ENCODE results near the gene FCHO1.

Gene FCHO1

DNA sequence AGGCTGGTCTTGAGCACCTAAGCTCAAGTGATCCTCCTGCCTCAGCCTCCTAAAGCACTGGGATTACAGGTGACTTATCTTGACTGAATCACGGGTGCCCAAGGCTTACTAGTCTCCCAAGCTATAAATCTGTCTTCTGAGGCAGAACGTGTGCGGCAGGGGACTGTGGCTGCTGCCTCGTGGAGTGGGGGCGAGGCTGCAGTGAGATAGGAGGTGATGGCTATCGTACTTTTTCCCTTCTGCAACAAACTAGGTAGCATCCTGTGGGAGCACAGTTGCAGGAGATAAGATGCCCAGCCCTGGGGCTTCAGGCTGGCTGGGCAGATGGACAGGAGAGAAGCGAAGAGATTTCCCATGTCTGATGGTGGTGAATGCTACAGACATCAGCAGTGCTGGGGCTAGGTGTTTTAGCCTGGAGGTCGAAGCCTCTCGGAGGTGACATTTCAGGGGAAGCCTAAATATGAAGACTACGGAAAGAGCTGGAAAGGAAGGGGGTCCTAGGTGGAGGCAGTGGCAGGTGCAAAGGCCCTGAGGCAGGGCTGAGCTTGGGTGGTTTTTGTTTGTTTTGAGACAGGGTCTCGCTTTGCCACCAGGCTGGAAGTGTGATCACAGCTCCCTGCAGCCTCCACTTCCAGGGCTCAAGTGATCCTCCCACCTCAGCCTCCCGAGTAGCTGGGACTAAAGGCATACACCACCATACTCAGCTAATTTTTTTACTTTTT is 51.0 kb downstream of the FCHO1 start:
- H3K27ac ChIP-seq (ENCODE audit: low read depth, low read length) = no peak overlapping the region
- H3K9me3 ChIP-seq (ENCODE audit: control insufficient read depth in 5 of 5, low read length in 5 of 5) = no peaks in the 10 kb centered on the region
- no peak overlapping the region for H3K4me3 ChIP-seq (ENCODE audit: low read depth in 1 of 5, low read length in 5 of 5)
- no peaks in the 10 kb centered on the region for H3K36me3 ChIP-seq (ENCODE audit: control insufficient read depth in 5 of 5, insufficient read depth in 5 of 5, low read length in 5 of 5)
- no peaks in the 10 kb centered on the region for H3K4me1 ChIP-seq (ENCODE audit: control insufficient read depth in 5 of 5, insufficient read depth in 5 of 5, low read length in 5 of 5)
- peaks cover 0 to 17% (median 9%) of the 10 kb centered on the region in 5 donors for H3K27me3 ChIP-seq (ENCODE audit: control insufficient read depth in 5 of 5, insufficient read depth in 4 of 5, low read length in 5 of 5)
- H3K9ac ChIP-seq (ENCODE audit: low read length in 5 of 5) = no peak overlapping the region

DNA sequence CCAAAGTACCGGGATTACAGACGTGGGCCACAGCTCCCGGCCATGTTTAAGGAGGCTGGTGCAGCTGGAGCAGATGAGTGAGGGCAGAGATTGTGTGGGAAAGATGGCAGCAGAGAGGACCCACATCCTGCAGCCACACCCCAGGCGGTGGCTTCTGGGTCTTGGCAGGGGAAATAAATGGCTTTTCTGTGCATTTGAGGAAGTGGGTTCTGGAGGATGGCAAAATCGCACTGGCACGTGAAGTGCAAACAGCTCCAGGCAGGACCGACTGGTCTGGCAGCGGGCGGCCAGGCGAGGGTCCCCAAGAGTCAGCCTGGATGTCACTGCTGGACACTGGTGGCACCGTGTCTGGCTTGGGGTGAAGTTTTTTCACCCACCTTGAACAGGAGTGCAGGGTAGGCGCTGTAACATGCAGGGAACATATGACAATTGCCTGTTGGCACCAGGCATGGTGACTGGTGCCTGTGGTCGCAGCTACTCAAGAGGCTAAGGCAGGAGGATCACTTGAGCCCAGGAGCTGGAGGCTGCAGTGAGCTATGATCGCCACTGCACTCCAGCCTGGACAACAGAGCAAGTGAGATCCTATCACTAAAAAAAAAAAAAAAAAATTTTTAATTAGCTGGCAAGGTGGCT is 52.1 kb downstream of the FCHO1 start:
- no peak overlapping the region for H3K27ac ChIP-seq (ENCODE audit: low read depth, low read length)
- H3K27me3 ChIP-seq (ENCODE audit: control insufficient read depth in 5 of 5, insufficient read depth in 4 of 5, low read length in 5 of 5) = peaks cover 2 to 13% (median 13%) of the 10 kb centered on the region in 5 donors
- H3K9ac ChIP-seq (ENCODE audit: low read length in 5 of 5) = no peak overlapping the region
- H3K9me3 ChIP-seq (ENCODE audit: control insufficient read depth in 5 of 5, low read length in 5 of 5) = no peaks in the 10 kb centered on the region
- no peaks in the 10 kb centered on the region for H3K36me3 ChIP-seq (ENCODE audit: control insufficient read depth in 5 of 5, insufficient read depth in 5 of 5, low read length in 5 of 5)
- no peaks in the 10 kb centered on the region for H3K4me1 ChIP-seq (ENCODE audit: control insufficient read depth in 5 of 5, insufficient read depth in 5 of 5, low read length in 5 of 5)
- H3K4me3 ChIP-seq (ENCODE audit: low read depth in 1 of 5, low read length in 5 of 5) = no peak overlapping the region

DNA sequence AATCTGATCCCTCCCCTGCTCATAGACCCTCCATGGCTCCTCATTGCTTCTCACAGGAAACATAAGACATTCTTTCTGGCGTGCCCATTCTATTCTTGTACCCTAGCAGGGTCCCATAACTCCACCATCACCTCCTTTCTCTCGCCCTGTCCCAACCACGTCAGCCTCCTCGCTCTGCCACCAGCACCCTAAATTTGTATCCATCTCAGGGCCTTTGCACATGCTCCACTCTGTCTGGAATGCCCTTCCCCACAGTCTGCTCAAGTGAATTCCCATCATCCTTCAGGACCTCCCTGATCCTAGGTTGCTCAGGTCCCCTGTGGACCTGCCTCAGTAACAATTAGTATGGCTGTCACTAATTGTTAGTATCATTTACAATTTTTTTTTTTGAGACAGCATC is 54.1 kb downstream of the FCHO1 start:
- Histone ChIP-seq H3K27ac (ENCODE audit: low read depth, low read length) (no peak overlapping the region), H3K9ac (ENCODE audit: low read length in 5 of 5) (no peak overlapping the region), H3K4me1 (ENCODE audit: control insufficient read depth in 5 of 5, insufficient read depth in 5 of 5, low read length in 5 of 5) (no peaks in the 10 kb centered on the region), H3K36me3 (ENCODE audit: control insufficient read depth in 5 of 5, insufficient read depth in 5 of 5, low read length in 5 of 5) (no peaks in the 10 kb centered on the region), H3K4me3 (ENCODE audit: low read depth in 1 of 5, low read length in 5 of 5) (no peak overlapping the region), H3K9me3 (ENCODE audit: control insufficient read depth in 5 of 5, low read length in 5 of 5) (no peaks in the 10 kb centered on the region), H3K27me3 (ENCODE audit: control insufficient read depth in 5 of 5, insufficient read depth in 4 of 5, low read length in 5 of 5) (peaks cover 4 to 13% (median 9%) of the 10 kb centered on the region in 5 donors)

DNA sequence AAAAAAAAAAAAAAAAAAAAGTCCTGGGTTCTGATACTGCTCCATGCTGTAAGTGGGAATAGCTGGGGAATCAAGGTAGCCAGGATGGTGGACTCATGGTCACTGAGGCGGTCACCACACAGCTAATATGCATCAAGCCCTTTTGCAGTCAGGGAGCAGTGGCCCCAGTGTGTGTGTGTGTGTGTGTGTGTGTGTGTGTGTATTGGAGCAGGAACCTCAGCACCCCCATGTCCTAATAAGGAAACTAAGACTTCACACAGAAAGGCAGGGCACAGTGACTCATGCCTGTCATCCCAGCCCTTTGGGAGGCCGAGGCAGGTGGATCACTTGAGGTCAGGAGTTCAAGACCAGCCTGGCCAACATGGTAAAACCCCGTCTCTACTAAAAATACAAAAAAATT is 55.7 kb downstream of the FCHO1 start:
- H3K9ac ChIP-seq (ENCODE audit: low read length in 5 of 5) = no peak overlapping the region
- H3K4me1 ChIP-seq (ENCODE audit: control insufficient read depth in 5 of 5, insufficient read depth in 5 of 5, low read length in 5 of 5) = no peaks in the 10 kb centered on the region
- no peaks in the 10 kb centered on the region for H3K36me3 ChIP-seq (ENCODE audit: control insufficient read depth in 5 of 5, insufficient read depth in 5 of 5, low read length in 5 of 5)
- peaks cover 4 to 13% (median 9%) of the 10 kb centered on the region in 5 donors for H3K27me3 ChIP-seq (ENCODE audit: control insufficient read depth in 5 of 5, insufficient read depth in 4 of 5, low read length in 5 of 5)
- no peak overlapping the region for H3K4me3 ChIP-seq (ENCODE audit: low read depth in 1 of 5, low read length in 5 of 5)
- H3K9me3 ChIP-seq (ENCODE audit: control insufficient read depth in 5 of 5, low read length in 5 of 5) = peaks cover 0 to 11% (median 6%) of the 10 kb centered on the region in 5 donors
- no peak overlapping the region for H3K27ac ChIP-seq (ENCODE audit: low read depth, low read length)

DNA sequence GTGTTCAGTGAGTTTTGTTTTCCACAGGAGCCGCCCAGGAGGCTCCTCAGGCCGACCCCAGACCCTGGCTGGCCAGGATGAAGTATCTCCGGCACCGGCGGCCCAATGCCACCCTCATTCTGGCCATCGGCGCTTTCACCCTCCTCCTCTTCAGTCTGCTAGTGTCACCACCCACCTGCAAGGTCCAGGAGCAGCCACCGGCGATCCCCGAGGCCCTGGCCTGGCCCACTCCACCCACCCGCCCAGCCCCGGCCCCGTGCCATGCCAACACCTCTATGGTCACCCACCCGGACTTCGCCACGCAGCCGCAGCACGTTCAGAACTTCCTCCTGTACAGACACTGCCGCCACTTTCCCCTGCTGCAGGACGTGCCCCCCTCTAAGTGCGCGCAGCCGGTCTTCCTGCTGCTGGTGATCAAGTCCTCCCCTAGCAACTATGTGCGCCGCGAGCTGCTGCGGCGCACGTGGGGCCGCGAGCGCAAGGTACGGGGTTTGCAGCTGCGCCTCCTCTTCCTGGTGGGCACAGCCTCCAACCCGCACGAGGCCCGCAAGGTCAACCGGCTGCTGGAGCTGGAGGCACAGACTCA is 56.5 kb downstream of the FCHO1 start:
- no peaks in the 10 kb centered on the region for H3K4me1 ChIP-seq (ENCODE audit: control insufficient read depth in 5 of 5, insufficient read depth in 5 of 5, low read length in 5 of 5)
- no peak overlapping the region for H3K9ac ChIP-seq (ENCODE audit: low read length in 5 of 5)
- H3K27ac ChIP-seq (ENCODE audit: low read depth, low read length) = no peak overlapping the region
- H3K27me3 ChIP-seq (ENCODE audit: control insufficient read depth in 5 of 5, insufficient read depth in 4 of 5, low read length in 5 of 5) = peaks cover 8 to 13% (median 9%) of the 10 kb centered on the region in 5 donors
- no peak overlapping the region for H3K4me3 ChIP-seq (ENCODE audit: low read depth in 1 of 5, low read length in 5 of 5)
- peaks cover 0 to 13% (median 6%) of the 10 kb centered on the region in 5 donors for H3K9me3 ChIP-seq (ENCODE audit: control insufficient read depth in 5 of 5, low read length in 5 of 5)
- no peaks in the 10 kb centered on the region for H3K36me3 ChIP-seq (ENCODE audit: control insufficient read depth in 5 of 5, insufficient read depth in 5 of 5, low read length in 5 of 5)

DNA sequence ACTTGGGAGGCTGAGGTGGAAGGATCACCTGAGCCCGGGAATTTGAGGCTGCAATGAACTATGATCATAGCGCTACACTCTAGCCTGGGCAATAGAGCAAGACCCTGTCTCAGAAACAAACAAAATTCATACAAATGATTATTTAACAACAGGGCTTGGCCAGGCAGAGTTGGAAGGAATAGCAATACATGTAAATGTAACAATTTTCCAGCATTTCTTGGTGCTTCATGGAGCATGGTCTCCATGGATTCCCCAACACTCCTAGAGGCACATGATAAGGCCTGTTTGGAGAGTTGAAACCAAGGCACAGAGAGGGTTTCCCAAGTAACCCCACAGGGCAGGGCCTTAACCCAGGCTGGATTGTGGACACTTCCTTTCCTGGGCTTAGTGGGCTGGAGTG is 59.8 kb downstream of the FCHO1 start:
- no peaks in the 10 kb centered on the region for H3K4me1 ChIP-seq (ENCODE audit: control insufficient read depth in 5 of 5, insufficient read depth in 5 of 5, low read length in 5 of 5)
- peaks cover 8 to 13% (median 9%) of the 10 kb centered on the region in 5 donors for H3K27me3 ChIP-seq (ENCODE audit: control insufficient read depth in 5 of 5, insufficient read depth in 4 of 5, low read length in 5 of 5)
- H3K4me3 ChIP-seq (ENCODE audit: low read depth in 1 of 5, low read length in 5 of 5) = no peak overlapping the region
- H3K9me3 ChIP-seq (ENCODE audit: control insufficient read depth in 5 of 5, low read length in 5 of 5) = peaks cover 0 to 13% (median 6%) of the 10 kb centered on the region in 5 donors
- H3K9ac ChIP-seq (ENCODE audit: low read length in 5 of 5) = no peak overlapping the region
- no peak overlapping the region for H3K27ac ChIP-seq (ENCODE audit: low read depth, low read length)
- no peaks in the 10 kb centered on the region for H3K36me3 ChIP-seq (ENCODE audit: control insufficient read depth in 5 of 5, insufficient read depth in 5 of 5, low read length in 5 of 5)

DNA sequence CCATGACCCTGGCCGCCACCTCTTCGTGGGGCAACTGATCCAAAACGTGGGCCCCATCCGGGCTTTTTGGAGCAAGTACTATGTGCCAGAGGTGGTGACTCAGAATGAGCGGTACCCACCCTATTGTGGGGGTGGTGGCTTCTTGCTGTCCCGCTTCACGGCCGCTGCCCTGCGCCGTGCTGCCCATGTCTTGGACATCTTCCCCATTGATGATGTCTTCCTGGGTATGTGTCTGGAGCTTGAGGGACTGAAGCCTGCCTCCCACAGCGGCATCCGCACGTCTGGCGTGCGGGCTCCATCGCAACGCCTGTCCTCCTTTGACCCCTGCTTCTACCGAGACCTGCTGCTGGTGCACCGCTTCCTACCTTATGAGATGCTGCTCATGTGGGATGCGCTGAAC is 60.4 kb downstream of the FCHO1 start:
- peaks cover 0 to 13% (median 6%) of the 10 kb centered on the region in 5 donors for H3K9me3 ChIP-seq (ENCODE audit: control insufficient read depth in 5 of 5, low read length in 5 of 5)
- no peak overlapping the region for H3K27ac ChIP-seq (ENCODE audit: low read depth, low read length)
- H3K4me3 ChIP-seq (ENCODE audit: low read depth in 1 of 5, low read length in 5 of 5) = no peak overlapping the region
- H3K9ac ChIP-seq (ENCODE audit: low read length in 5 of 5) = no peak overlapping the region
- H3K4me1 ChIP-seq (ENCODE audit: control insufficient read depth in 5 of 5, insufficient read depth in 5 of 5, low read length in 5 of 5) = no peaks in the 10 kb centered on the region
- no peaks in the 10 kb centered on the region for H3K36me3 ChIP-seq (ENCODE audit: control insufficient read depth in 5 of 5, insufficient read depth in 5 of 5, low read length in 5 of 5)
- H3K27me3 ChIP-seq (ENCODE audit: control insufficient read depth in 5 of 5, insufficient read depth in 4 of 5, low read length in 5 of 5) = peaks cover 8 to 13% (median 12%) of the 10 kb centered on the region in 5 donors

DNA sequence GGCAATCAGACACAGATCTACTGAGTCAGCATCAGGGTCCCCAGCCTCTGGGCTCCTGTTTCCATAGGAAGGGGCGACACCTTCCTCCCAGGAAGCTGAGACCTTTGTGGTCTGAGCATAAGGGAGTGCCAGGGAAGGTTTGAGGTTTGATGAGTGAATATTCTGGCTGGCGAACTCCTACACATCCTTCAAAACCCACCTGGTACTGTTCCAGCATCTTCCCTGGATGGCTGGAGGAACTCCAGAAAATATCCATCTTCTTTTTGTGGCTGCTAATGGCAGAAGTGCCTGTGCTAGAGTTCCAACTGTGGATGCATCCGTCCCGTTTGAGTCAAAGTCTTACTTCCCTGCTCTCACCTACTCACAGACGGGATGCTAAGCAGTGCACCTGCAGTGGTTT is 60.8 kb downstream of the FCHO1 start:
- H3K4me3 ChIP-seq (ENCODE audit: low read depth in 1 of 5, low read length in 5 of 5) = no peak overlapping the region
- H3K27me3 ChIP-seq (ENCODE audit: control insufficient read depth in 5 of 5, insufficient read depth in 4 of 5, low read length in 5 of 5) = peaks cover 8 to 13% (median 12%) of the 10 kb centered on the region in 5 donors

DNA sequence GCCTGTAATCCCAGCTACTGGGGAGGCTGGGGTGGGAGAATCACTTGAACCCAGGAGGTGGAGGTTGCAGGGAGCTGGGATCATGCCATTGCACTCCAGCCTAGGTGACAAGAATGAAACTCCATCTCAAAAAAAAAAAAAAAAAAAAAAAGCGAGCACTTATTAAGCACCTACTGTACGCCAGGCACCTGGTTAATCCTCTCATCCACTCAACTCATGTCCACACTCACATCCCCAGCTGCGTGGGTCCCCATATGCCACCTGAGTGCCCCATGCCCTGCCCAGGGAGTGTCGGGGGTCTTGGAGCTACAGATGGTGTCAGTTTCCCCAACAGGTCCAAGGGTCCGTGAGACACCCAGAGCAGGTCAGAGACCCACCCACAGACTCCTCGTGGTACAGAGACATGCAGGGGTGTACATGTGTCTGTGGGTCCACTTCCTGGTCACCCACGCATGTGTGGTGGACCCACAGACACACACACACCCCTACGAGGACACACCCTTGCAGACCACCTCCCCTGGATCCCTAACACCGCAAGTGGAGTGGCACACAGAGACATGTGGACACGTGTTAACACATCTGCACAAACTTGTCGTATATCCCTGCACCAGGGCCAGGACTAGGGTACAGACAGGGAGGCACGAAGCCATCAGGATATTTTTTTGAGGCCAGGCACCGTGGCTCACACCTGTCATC is 66.5 kb downstream of the FCHO1 start:
- Histone ChIP-seq H3K36me3 (ENCODE audit: control insufficient read depth in 5 of 5, insufficient read depth in 5 of 5, low read length in 5 of 5) (no peaks in the 10 kb centered on the region), H3K9ac (ENCODE audit: low read length in 5 of 5) (no peak overlapping the region), H3K4me1 (ENCODE audit: control insufficient read depth in 5 of 5, insufficient read depth in 5 of 5, low read length in 5 of 5) (no peaks in the 10 kb centered on the region), H3K27ac (ENCODE audit: low read depth, low read length) (no peak overlapping the region), H3K4me3 (ENCODE audit: low read depth in 1 of 5, low read length in 5 of 5) (no peak overlapping the region), H3K9me3 (ENCODE audit: control insufficient read depth in 5 of 5, low read length in 5 of 5) (no peaks in the 10 kb centered on the region), H3K27me3 (ENCODE audit: control insufficient read depth in 5 of 5, insufficient read depth in 4 of 5, low read length in 5 of 5) (peaks cover 0 to 5% (median 0%) of the 10 kb centered on the region in 5 donors)

More for the DNA sequence above, 60.8 kb downstream of the FCHO1 start:
- Histone ChIP-seq H3K36me3 (ENCODE audit: control insufficient read depth in 5 of 5, insufficient read depth in 5 of 5, low read length in 5 of 5) (no peaks in the 10 kb centered on the region), H3K4me1 (ENCODE audit: control insufficient read depth in 5 of 5, insufficient read depth in 5 of 5, low read length in 5 of 5) (no peaks in the 10 kb centered on the region), H3K9me3 (ENCODE audit: control insufficient read depth in 5 of 5, low read length in 5 of 5) (peaks cover 0 to 13% (median 6%) of the 10 kb centered on the region in 5 donors), H3K9ac (ENCODE audit: low read length in 5 of 5) (no peak overlapping the region), H3K27ac (ENCODE audit: low read depth, low read length) (no peak overlapping the region)

DNA sequence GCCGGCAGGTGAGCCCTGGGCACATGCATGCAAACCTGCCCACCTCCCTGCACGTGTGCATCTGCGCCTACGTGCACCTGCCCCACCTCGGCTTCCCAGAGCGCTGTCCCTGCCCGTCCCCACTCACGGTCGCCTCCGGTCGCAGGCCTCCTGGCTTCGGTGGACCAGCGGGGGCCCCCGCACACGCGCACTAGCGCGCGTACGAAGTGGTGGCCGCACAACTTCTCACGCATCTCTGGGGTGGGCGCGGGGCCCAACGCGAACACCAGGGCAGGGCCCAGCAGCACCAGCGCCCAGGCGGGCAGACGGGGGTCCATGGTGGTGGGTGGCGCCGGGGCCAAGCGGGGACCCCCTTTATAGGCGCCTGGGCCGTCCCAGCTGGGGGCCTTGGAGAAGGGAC is 69.9 kb downstream of the FCHO1 start, which contains the start of gene INSL3:
TSS of gene INSL3 (minus strand) at position 330 of the 400 bp plus-strand sequence. CDS start at position 317, 13 bp downstream.
- H3K9ac ChIP-seq (ENCODE audit: low read length in 5 of 5) = no peak within 1 kb of the TSS
- no peak within 1 kb of the TSS for H3K4me3 ChIP-seq (ENCODE audit: low read depth in 1 of 5, low read length in 5 of 5)
- no peaks in the 10 kb centered on the region for H3K4me1 ChIP-seq (ENCODE audit: control insufficient read depth in 5 of 5, insufficient read depth in 5 of 5, low read length in 5 of 5)
- no peaks in the 10 kb centered on the region for H3K9me3 ChIP-seq (ENCODE audit: control insufficient read depth in 5 of 5, low read length in 5 of 5)
- H3K36me3 ChIP-seq (ENCODE audit: control insufficient read depth in 5 of 5, insufficient read depth in 5 of 5, low read length in 5 of 5) = no peaks in the 10 kb centered on the region
- H3K27ac ChIP-seq (ENCODE audit: low read depth, low read length) = no peak within 1 kb of the TSS
- H3K27me3 ChIP-seq (ENCODE audit: control insufficient read depth in 5 of 5, insufficient read depth in 4 of 5, low read length in 5 of 5) = peaks cover 3 to 11% (median 6%) of the 10 kb centered on the region in 5 donors
